HG03457 (cell line): ENCODE results near the gene ZNF212.

Source experiments
- ATAC-seq: cut with Tn5 transposase; IDR thresholded peaks from one replicate; pipeline ENCODE4 v1.9.1; 2021; ENCODE audit warnings: moderate number of reproducible peaks; ENCODE audit not compliant: unreplicated experiment

ZNF212 gene

GRCh38 chr7:149239345-149240143 is at the start of gene ZNF212:
ZNF212 (plus strand) TSS chr7:149239651; CDS start chr7:149239779, 128 bp downstream.
- ATAC-seq = peak; percentile 98

GRCh38 chr7:149191851-149192250 is 47.6 kb upstream of the ZNF212 start:
- ATAC-seq = no peak

- ATAC-seq = no peak
Measured at GRCh38 chr7:149194799-149195179, 44.7 kb upstream of the ZNF212 start.

- peak; percentile 94 for ATAC-seq
Measured at GRCh38 chr7:149195180-149196150, 44.0 kb upstream of the ZNF212 start, which contains the start of gene ZNF282. ZNF282 (plus strand) TSS chr7:149195546; CDS start chr7:149195590, 44 bp downstream.

- ATAC-seq = no peak
Measured at GRCh38 chr7:149196151-149196704, 43.2 kb upstream of the ZNF212 start.

GRCh38 chr7:149196705-149197171 is 42.7 kb upstream of the ZNF212 start:
- no peak for ATAC-seq

GRCh38 chr7:149197675-149198074 is 41.8 kb upstream of the ZNF212 start:
- ATAC-seq = no peak

GRCh38 chr7:149198161-149198816 is 41.2 kb upstream of the ZNF212 start:
- ATAC-seq = no peak

- no peak for ATAC-seq
Measured at GRCh38 chr7:149199234-149199995, 40.0 kb upstream of the ZNF212 start.

GRCh38 chr7:149202831-149203231 is 36.6 kb upstream of the ZNF212 start:
- ATAC-seq = no peak

GRCh38 chr7:149205690-149206381 is 33.6 kb upstream of the ZNF212 start:
- no peak for ATAC-seq

GRCh38 chr7:149207324-149208035 is 32.0 kb upstream of the ZNF212 start:
- ATAC-seq = no peak

GRCh38 chr7:149209518-149210269 is 29.8 kb upstream of the ZNF212 start:
- ATAC-seq = no peak

- ATAC-seq = no peak
Measured at GRCh38 chr7:149210551-149210950, 28.9 kb upstream of the ZNF212 start.

GRCh38 chr7:149214020-149214720 is 25.3 kb upstream of the ZNF212 start:
- no peak for ATAC-seq

GRCh38 chr7:149216402-149216801 is 23.0 kb upstream of the ZNF212 start:
- no peak for ATAC-seq

- ATAC-seq = no peak
Measured at GRCh38 chr7:149217570-149217969, 21.9 kb upstream of the ZNF212 start.
